ENCODE results near the gene REV3L.
A peak's percentile ranks its signal among the peaks of the same experiment; 100 is the strongest.
"Not testable (repeated sequence)": the region's sequence is repeated elsewhere in the genome, so short reads cannot be mapped to it uniquely, and the experiment has no call there.

The REV3L gene

DNA sequence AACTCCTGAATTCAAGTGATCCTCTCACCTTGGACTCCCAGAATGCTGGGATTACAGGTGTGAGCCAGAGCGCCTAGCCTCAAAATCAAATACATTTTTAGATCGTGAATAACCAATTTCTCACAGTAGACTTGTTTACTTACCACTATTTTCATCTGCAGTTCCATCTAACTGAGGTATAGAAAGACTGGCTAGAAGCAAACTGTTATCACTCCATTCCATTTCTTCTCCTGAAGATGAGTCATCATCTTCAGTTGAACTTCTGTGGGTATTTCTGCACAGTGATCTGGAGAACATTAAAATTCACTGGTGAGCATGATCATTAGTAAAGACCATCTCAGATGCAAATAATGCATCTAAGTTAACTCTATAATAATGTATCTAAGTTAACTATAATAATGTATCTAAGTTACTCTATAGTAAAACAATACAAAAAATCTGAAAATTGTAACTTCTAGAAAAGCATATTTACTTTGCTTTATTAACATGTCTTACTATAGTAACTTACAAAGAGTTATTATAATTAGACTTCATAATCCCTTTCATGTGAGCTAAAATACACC, 105.4 kb downstream of the REV3L start:
- no peak for DNase-seq (ENCODE audit: low spot score)

DNA sequence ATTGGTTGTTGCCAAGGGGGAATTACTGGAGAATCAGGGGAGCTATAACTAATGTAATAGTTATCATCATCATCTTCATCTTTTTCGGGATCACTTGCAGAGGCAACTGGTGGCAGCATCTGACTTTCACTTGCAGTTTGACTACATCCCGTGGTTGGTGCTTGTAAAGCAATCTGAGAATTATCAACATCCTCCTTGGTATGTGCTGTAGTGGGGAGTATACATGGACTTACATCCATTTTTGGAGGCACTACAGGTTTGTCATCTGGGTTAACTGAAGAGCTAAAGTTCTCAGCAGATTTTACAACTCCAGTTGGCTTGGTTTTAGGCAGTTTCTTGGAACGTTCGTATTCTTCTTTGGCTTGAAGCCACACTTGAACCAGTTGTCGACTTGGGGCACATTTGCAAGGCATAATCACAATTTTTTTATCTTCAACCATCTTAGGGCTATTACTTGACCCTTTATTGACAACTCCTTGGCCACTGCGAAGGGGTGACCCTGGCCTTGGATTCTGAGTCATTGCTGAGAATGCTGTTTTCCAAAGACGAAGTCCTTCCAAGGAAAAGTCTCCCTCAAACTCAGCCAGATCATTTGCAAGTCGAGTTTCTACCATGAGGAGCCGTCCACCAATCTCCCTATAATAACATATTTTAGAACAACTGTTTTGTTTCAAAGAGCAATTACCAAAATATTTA, 115.5 kb downstream of the REV3L start:
- DNase-seq (ENCODE audit: low spot score): no peak

DNA sequence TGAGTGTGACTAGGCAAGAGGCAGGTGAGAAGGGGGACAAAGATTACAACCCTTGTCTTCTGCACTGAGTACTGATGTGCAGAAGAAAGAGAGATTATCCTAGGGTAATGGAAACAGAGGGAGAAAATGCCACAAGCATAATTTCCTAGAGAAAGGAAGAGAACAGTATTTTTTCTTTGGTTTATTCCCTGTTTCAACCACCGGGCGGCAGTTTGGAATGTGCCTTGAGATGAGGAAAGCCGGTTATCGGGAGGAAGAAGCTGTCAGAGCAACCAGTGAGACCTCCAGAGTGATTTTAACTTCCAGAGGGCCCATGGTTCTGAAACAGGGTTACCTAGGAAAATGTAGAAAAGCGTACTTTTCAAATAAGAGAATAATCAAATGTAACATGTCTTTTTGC, 121.4 kb downstream of the REV3L start:
- peak; percentile 43 for DNase-seq (ENCODE audit: low spot score)

DNA sequence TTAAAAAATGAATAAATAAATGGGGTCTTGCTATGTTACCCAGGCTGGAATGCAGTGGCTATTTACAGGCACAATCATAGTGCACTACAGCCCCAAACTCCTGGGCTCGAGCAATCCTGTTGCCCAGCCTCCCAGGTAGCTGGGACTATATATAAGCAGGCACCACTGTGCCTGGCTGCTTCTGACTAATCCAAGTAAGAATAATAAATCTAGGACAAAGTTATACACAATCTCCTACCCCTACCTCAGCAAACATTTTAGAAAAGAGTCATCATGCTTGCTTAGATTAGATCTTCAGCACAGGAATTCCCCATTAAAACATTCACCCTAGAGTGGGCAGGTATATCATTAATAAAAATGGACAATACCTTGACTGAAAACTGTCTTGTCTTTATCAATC, 124.6 kb downstream of the REV3L start:
- DNase-seq (ENCODE audit: low spot score): no peak

DNA sequence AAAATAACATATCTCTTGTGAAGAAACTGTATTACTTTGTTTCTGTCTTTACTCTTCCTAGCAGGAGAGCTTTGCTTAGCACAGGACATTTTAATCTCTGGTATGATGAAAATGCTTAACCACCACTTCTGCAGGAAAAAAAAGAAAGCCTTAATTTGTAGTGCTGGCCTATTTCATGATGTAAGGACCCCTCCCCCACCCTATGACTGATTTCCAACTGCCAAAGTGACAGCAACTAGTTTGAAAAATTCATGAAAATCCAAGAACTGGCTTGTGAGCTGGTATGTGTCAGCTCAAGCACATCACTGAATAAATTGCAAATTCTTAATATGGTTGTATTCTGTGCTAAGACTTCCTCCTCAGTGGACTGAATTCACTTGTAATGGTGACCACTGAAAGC, 125.3 kb downstream of the REV3L start:
- DNase-seq (ENCODE audit: low spot score): no peak

DNA sequence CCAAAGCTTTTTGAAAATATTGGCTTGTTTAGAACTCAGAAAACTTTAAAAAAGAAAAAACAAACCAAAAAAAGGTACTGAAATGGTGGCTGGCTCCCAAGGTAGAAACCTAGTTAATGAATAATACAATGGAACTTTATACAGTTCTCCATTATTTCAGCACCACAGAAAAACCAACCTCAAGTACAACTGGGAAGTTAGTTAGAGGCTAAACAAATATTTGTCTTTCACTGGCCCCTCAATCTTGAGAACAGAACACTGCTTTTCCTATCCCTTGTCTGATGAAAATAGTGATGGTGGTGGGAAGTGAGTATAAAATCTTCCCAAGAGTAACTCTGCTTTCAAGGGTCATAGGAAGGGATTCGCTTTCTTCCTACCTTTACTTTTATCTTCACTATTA, 126.5 kb downstream of the REV3L start:
- DNase-seq (ENCODE audit: low spot score): peak; percentile 20

DNA sequence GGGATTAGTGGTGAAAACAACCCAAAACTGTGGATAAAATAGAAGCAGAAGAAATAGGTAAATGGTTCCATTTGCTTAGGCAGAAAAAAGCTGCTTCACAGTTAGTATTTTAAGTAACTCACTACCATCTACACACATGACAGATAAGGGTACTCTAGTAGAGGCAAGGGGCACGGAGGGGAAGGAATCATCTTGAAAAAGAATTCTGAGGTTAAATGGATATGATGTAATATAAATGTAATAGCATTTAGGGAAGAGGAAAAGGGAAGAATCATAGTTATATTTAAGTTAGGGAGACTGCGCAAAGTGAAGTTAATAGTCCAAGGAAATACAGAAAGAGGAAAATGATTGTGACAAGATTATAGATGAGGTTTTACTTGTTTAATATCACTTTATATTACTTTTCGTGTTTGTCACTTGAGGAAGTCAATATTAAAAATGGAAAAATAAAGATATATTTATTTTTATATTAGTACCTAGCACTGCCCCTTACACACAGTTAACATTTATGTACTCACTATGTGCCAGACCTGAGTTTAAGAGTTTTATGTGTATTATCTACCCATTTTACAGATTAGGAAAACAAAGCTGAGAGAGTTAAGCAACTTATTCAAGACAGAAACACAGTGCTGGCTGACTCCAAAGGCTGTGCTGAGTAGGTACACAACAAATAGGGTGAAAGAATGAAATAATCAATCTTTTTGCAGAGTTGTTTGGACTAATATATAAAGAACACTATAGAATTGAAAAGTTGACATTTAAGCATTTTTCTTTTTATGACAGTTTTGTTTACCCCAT, 128.1 kb downstream of the REV3L start:
- DNase-seq (ENCODE audit: low spot score): no peak

DNA sequence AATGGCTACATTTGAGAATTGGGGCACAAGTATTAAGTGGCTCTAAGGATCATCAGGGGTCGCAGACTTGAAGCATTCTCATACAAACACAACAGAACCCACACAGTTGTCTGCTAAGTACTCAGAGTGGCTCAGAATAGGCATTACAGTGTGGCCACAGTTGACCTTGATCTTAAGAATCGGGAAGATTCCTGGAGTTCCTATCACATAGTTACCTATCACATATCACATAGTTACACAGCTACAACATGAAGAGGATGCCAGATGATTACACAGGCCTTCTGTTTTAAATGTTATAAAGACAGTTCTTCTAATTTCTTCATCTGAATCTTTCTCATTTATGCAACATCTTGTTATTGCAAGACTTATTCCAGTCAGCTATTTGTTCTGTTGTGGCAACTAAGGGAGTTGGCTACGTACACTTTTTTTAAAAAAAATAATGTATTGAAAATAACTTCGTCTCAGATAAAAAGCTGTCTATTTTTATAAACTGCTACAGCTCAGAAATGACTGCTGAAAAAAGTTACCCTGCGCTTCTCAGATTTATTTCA, 129.0 kb downstream of the REV3L start:
- DNase-seq (ENCODE audit: low spot score): no peak

DNA sequence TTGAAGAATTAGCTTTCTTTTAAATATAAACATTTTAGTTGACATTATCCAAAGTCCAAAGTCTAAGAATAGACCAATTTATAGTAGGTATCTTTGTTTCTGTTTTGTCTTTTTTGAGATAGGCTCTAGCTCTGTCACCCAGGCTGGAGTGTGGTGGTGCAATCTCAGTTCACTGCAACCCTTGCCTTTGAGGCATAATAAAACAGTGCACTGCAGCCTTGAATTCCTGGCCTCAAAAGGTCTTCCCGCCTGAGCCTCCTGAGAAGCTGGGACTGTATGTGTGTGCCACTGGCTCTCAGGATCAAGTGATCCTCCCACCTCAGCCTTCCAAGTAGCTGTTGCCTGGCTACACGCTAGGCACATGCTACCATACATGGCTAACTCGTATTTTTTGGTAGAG, 135.4 kb downstream of the REV3L start:
- DNase-seq (ENCODE audit: low spot score): peak; percentile 8

DNA sequence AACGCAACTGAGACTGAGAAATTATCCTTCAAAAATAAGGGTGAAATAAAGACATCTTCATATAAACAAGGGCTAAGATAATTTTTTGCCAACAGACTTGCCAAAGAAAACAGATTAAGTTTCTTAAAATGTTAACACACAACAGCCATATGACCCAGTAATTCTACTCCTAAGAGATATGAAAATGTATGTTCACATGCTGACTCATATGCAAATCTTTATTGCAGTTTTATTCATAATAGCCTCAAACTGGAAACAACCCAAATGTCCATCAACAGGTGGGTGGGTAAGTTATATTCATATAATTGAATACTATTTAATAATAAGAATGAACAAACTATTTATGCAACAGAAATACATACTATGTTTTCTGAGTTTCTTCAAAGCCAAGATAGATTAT, 140.1 kb downstream of the REV3L start:
- DNase-seq (ENCODE audit: low spot score): no peak

DNA sequence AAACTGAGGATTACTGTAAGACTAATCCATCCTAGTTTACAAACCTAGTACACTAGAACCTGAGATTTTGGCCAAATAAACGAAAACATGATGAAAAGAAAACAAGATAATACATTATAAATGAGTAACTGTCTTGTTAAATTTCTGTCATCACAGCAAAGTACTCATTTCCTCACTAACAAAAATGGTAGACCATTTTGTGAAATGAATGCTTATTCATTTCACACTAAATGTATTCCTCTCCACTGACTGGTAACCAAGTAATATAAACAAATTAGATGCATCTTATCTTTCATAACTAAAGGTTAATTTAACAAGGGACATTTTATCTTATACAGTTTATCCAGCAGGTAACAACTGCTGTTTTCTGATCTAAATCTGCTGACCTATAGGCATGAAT, 143.7 kb downstream of the REV3L start:
- DNase-seq (ENCODE audit: low spot score): no peak

GRCh38 chr6:111338843-111339242, 144.2 kb downstream of the REV3L start:
- DNase-seq (ENCODE audit: low spot score): no peak

DNA sequence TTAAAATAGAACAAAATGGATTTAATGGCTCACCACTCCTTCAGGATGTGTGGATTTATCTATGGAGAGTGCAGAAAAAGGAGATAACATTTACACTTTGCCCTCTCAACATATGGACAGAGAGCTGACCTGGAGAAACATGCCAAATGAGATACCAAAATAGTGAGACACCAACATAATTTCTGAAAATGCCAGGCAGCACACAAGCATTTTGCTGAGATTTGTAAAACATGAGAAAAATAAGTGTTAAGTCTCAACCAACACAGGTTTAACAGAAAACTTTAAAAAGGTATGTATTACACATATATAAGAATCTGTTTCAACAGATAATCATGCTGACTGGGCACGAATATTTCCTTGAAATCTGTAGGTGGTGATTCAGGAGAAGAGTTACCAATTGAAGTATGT, 145.2 kb downstream of the REV3L start:
- no peak for DNase-seq (ENCODE audit: low spot score)

- DNase-seq (ENCODE audit: low spot score): no peak
These were observed 153.0 kb downstream of the REV3L start for GRCh38 chr6:111329882-111330633.

GRCh38 chr6:111326563-111326962, 156.5 kb downstream of the REV3L start:
- DNase-seq (ENCODE audit: low spot score): no peak

DNA sequence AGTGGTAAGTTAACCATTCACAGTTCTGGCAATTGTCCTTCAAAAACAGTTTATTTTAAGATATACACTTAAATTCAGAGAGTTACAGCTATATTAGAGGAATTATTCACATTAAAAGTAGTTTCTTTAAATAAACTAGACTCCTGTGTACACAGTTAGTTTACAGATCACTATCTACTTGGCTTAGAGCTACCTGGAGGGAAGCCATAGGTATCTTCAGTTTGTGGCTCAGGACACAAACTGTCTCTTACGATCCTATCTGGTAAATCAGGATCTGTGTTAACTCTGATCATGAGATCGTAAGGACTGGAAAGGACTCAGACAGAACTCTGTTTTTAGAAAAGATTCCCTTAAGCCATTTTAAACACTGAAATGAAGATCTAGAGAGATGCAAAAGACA, 160.9 kb downstream of the REV3L start:
- no peak for DNase-seq (ENCODE audit: low spot score)

DNA sequence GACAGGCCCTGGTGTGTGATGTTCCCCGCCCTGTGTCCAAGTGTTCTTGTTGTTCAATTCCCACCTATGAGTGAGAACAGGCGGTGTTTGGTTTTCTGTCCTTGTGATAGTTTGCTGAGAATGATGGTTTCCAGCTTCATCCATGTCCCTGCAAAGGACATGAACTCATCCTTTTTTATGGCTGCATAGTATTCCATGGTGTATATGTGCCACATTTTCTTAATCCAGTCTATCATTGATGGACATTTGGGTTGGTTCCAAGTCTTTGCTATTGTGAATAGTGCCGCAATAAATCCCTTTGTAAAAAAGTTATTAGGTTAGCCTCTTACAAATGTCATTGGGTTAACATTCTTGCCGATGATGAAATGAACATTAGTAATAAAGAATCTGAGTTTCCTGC, 175.1 kb downstream of the REV3L start:
- not testable (repeated sequence) for DNase-seq (ENCODE audit: low spot score)

DNA sequence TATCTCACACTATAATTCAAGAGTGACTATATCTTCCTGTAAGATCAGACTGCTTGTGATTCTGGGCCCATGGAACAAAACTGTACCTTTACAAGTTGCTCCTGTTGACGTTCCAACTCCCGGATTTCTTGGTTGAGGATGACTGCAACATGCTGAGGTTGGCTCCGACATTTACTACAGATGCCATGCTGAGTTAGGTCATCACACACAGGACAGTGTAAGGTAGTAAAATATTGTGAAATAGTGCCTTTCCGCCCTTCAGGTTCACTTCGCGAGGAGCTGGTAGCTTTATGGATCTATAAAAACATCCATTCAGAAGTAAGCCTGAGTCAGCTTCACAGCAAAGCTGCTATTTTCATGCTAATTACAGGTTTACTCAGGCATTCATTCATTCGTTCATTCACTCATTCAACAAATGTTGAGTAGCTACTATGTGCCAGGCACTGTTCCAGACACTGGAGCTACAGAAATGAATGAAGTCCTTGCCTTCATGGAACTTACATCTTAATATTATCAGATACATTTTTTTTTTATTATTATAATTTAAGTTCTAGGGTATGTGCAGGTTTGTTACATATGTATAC, 175.7 kb downstream of the REV3L start:
- DNase-seq (ENCODE audit: low spot score): peak; percentile 26

DNA sequence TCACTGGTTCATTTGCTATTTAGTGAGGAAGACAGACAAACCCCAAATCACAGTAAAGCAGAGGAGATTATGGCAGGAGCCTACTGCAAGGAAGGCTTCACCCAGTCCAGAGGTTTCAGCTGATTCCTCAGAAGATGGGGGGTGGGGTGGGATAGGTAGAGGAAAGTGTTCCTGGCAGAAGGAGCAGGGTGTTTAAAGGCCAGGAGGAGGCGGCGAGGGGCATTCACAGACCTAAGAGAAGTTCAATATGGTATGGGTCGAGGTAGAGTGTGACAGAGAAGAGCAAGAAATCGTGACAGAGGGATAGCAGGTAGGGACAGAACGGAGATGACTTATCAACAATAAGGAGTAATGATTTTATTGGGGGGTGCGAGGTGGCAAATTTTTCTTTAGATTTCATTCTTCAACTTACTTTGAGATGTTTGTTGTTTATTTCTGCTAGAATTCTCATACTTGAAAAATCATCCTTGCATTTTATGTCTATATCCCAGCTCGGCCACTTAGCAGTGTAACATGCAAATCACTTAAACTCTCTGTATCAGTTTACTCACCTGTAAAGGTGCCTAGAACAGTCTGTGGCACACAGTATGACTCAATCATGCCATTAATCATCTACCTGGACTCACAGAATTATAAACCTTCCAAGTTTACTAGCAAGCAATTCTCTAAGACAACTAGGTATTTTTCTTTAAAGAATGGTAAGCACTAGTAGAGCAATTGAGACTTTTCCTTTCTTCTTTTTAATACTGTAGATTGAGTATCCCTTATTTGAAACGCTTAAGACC, 176.7 kb downstream of the REV3L start:
- DNase-seq (ENCODE audit: low spot score): no peak

GRCh38 chr6:111301946-111302345, 181.1 kb downstream of the REV3L start:
- DNase-seq (ENCODE audit: low spot score): no peak

Measured in HuH-7 (cell line).